K562 (cell line): ENCODE measurements around the gene KAT2B. TPM values are rescaled to one million over a fixed set of nuclear protein-coding genes. Genes with fewer than 3 reads are reported as not detected.

Experiments
- CBX5 ChIP-seq: IDR thresholded peaks from 2 replicates; pipeline ENCODE4 v1.6.1; 2014; ENCODE audit warnings: low read depth, borderline replicate concordance
- CREB1 ChIP-seq, 2 experiments: sonication (generic) in 1 of 2; formaldehyde crosslinking in 1 of 2; IDR thresholded peaks; 2 replicates each; pipeline versions ENCODE4 v1.6.1 to v1.8.0; 2012 to 2022; ENCODE audit warnings: inconsistent platforms in 1 of 2, mild to moderate bottlenecking in 1 of 2, missing genetic modification reagents in 1 of 2, moderate library complexity in 1 of 2
- CTBP1 ChIP-seq: fragments of 450-650 bp; IDR thresholded peaks from 2 replicates; pipeline ENCODE4 v1.6.1; 2016; ENCODE audit warnings: borderline replicate concordance
- E2F1 ChIP-seq: sonication (generic); formaldehyde crosslinking; IDR thresholded peaks from 2 replicates; pipeline ENCODE4 v1.8.1; 2023; ENCODE audit warnings: mild to moderate bottlenecking, missing genetic modification reagents, moderate library complexity
- E2F4 ChIP-seq: sonication (generic); formaldehyde crosslinking; IDR thresholded peaks from 2 replicates; pipeline ENCODE4 v1.8.0; 2022; ENCODE audit warnings: mild to moderate bottlenecking, low read depth, missing genetic modification reagents
- ELF1 ChIP-seq: fragments of 200-800 bp; sonication (Bioruptor generic); IDR thresholded peaks from 2 replicates; pipeline ENCODE4 v1.6.1; 2016; ENCODE audit warnings: missing genetic modification characterization, missing compliant biosample characterization
- ELF2 ChIP-seq: fragments of 250-450 bp; sonication (Bioruptor Pico); IDR thresholded peaks from 2 replicates; pipeline ENCODE4 v1.5.0; 2021; ENCODE audit warnings: mild to moderate bottlenecking
- EP400 ChIP-seq: fragments of 450-650 bp; IDR thresholded peaks from 2 replicates; pipeline ENCODE4 v1.6.1; 2017; ENCODE audit warnings: antibody characterized with exemption, mild to moderate bottlenecking, moderate library complexity
- JUN ChIP-seq, 2 experiments: sonication (generic) in 1 of 2; formaldehyde crosslinking in 1 of 2; IDR thresholded peaks; 2 replicates each; pipeline versions ENCODE4 v1.6.1 to v1.8.0; 2012 to 2022; ENCODE audit warnings: borderline replicate concordance in 2 of 2, mild to moderate bottlenecking in 2 of 2, improper control_type of control experiment in 1 of 2, low read depth in 1 of 2, low read length in 1 of 2, missing genetic modification reagents in 1 of 2
- RREB1 ChIP-seq: fragments of 250-450 bp; sonication (Bioruptor Pico); IDR thresholded peaks from 2 replicates; pipeline ENCODE4 v1.4.0; 2020
- TBP ChIP-seq: optimal IDR thresholded peaks from 2 replicates; pipeline ENCODE3; 2011; ENCODE audit warnings: low read depth, low read length, improper control_type of control experiment
- ZBTB2 ChIP-seq: fragments of 450-650 bp; IDR thresholded peaks from 2 replicates; pipeline ENCODE4 v1.6.1; 2016; ENCODE audit warnings: antibody characterized with exemption
- ZBTB7A ChIP-seq: IDR thresholded peaks from 2 replicates; pipeline ENCODE4 v1.6.1; 2011; ENCODE audit warnings: low read depth, mild to moderate bottlenecking, low read length, moderate library complexity, borderline replicate concordance; ENCODE audit not compliant: control insufficient read depth
- ZNF280A ChIP-seq: fragments of 450-650 bp; IDR thresholded peaks from 2 replicates; pipeline ENCODE4 v1.6.1; 2018; ENCODE audit warnings: mild to moderate bottlenecking, low read depth; ENCODE audit not compliant: partially characterized antibody
- polyA plus RNA-seq, 8 experiments: library from polyadenylated mRNA; depleted of rRNA in 4 of 8; stranded (reverse) in 5 of 8; unstranded in 3 of 8; fragments of >200 nt; fragmentation: Nextera tagmentation in 2 of 8; fragmentation: Illumina TruSeq in 1 of 8; extraction: Ambion mirVana in 2 of 8; extraction: Trizol in 1 of 8; gene quantifications; 2 replicates each; pipeline versions ENCODE4 v1.2.1 to v1.2.3, GENCODE V29; 2011 to 2014; ENCODE audit warnings: inconsistent platforms in 1 of 8, missing spikeins in 1 of 8
- total RNA-seq, 7 experiments: library from RNA; depleted of rRNA in 6 of 7; stranded (reverse); fragments of >200 nt in 6 of 7; fragmentation: Illumina TruSeq in 2 of 7; extraction: Trizol in 2 of 7; gene quantifications; 2 replicates each; pipeline versions ENCODE4 v1.2.1 to v1.2.3, GENCODE V29; 2011 to 2021; ENCODE audit warnings: low replicate concordance in 1 of 7

The KAT2B gene
- total and polyA plus RNA-seq, 9 of the 15 experiments (the other 6 are each of a cell fraction or from before 2014, with no cell fraction given), result 3.3 to 14.9 (median 12.2) TPM

- TF ChIP-seq ZBTB7A (peak; percentile 96), EP400 (peak; percentile 68), ZNF280A (no peak), JUN (IDR thresholded peaks at IDR 0.05; ENCODE audit: borderline replicate concordance, low read depth, low read length) (0 out of 2 replicates have a peak, but pooled peaks have one; percentile 25), JUN (CRISPR knock-in tag; IDR thresholded peaks at IDR 0.05; ENCODE audit: borderline replicate concordance) (no peak), ELF2 (CRISPR knock-in tag) (peak; percentile 83), CTBP1 (peak; percentile 34; the same call in 1 of the 2 replicates), E2F4 (0 out of 2 replicates have a peak, but pooled peaks have one; percentile 10), CBX5 (0 out of 2 replicates have a peak, but pooled peaks have one; percentile 11), ELF1 (tag) (peak; percentile 94), CREB1 (IDR thresholded peaks at IDR 0.05) (no peak; the same call in 1 of the 2 replicates), CREB1 (CRISPR knock-in tag; IDR thresholded peaks at IDR 0.05) (0 out of 2 replicates have a peak, but pooled peaks have one; percentile 55), TBP (peak; percentile 54), RREB1 (no peak), ZBTB2 (0 out of 2 replicates have a peak, but pooled peaks have one; percentile 5), E2F1 (CRISPR knock-in tag) (peak; percentile 64)
These were observed 426 bp downstream of the KAT2B start (continued) for GRCh38 chr3:20040548-20041196.
